Measurements from ENCODE around the gene MUC16.

MUC16 gene

DNA sequence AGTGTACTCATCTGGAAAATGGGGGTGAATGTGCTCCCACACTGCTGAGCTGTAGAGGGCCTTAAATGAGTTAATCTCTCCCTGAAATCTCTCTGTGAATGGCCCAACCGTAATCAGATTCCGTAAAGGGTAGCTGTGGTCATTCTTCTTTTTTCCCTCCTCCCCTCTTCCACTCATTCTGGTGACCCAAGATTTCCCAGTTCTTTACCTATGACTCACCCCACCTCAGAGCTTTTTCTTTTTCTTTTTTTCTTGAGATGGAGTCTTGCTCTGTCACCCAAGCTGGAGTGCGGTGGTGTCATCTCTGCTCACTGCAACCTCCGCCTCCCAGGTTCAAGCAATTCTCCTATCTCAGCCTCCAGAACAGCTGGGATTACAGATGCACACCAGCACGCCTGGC is 33.3 kb upstream of the MUC16 start:
- H3K4me1 ChIP-seq (ENCODE audit: control insufficient read depth, insufficient read depth, low read length, unreplicated experiment): no peaks in the 10 kb centered on the region
- H3K36me3 ChIP-seq (ENCODE audit: insufficient read depth, low read length): no peaks in the 10 kb centered on the region
- H3K27me3 ChIP-seq (ENCODE audit: insufficient read depth, low read length): no peaks in the 10 kb centered on the region
- H3K4me3 ChIP-seq (ENCODE audit: low read depth, low read length): no peak overlapping the region
- no peaks in the 10 kb centered on the region for H3K79me2 ChIP-seq (ENCODE audit: control insufficient read depth, insufficient read depth, low read length, unreplicated experiment)
- no peak overlapping the region for H3K27ac ChIP-seq (ENCODE audit: low read depth, low read length)
- no peak overlapping the region for H2AFZ ChIP-seq (ENCODE audit: low read length, unreplicated experiment)

DNA sequence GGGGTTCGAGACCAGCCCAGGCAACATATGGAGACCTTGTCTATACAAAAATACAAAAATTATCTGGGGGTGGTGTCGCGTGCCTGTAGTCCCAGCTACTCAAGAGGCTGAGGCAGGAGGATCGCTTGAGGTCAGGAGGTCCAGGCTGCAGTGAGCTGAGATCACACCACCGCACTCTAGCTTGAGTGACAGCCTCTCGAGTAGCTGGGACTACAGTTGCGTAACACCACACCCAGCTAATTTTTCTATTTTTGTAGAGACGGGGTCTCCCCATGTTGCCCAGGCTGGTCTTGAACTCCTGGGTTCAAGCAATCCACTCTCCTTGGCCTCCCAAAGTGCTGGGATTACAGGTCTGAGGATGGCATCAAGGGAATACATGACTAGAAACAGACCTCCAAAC is 30.8 kb upstream of the MUC16 start:
- Histone ChIP-seq H3K27ac (ENCODE audit: low read depth, low read length) (no peak overlapping the region), H3K4me1 (ENCODE audit: control insufficient read depth, insufficient read depth, low read length, unreplicated experiment) (no peaks in the 10 kb centered on the region), H3K79me2 (ENCODE audit: control insufficient read depth, insufficient read depth, low read length, unreplicated experiment) (no peaks in the 10 kb centered on the region), H3K27me3 (ENCODE audit: insufficient read depth, low read length) (no peaks in the 10 kb centered on the region), H3K4me3 (ENCODE audit: low read depth, low read length) (no peak overlapping the region), H2AFZ (ENCODE audit: low read length, unreplicated experiment) (no peak overlapping the region), H3K36me3 (ENCODE audit: insufficient read depth, low read length) (no peaks in the 10 kb centered on the region)

DNA sequence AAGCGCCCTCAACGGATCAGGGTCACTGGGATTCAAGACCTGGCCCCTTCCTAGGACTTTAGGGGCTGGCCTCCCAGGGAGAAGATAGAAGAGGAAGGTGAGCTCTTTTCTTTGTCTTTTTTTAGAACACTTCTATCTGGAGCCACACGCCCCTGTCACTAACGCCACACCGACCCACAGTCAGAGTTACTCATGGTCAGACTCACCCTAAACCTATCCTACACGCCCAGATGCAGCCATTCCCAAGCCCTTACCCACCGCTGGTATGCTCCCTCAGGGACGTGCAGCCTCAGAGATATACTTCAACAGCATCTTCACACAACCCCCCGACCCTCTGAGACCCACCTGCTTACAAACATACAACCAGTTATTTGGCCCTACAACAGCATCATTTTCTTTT is 29.9 kb upstream of the MUC16 start:
- no peaks in the 10 kb centered on the region for H3K4me1 ChIP-seq (ENCODE audit: control insufficient read depth, insufficient read depth, low read length, unreplicated experiment)

DNA sequence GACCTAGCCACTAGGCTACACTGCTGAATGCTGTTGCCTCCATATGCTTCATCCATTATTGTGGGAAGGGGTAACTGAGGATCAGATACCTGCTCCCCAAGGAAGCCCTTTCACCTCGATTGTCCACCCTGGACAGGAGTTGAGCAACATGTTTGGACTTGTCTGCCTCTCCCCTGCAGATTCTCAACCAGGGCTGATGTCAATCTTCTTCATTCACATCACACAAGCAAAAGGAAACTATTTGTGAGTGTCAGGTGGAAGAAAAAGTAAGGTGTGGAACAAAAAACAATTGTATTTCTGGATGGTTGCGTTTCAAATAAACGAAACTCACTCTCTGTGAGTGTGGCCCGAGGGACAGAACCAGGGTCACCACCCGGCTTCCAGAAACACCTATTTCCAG is 29.5 kb upstream of the MUC16 start:
- Histone ChIP-seq H3K27me3 (ENCODE audit: insufficient read depth, low read length) (no peaks in the 10 kb centered on the region), H3K4me1 (ENCODE audit: control insufficient read depth, insufficient read depth, low read length, unreplicated experiment) (no peaks in the 10 kb centered on the region), H3K36me3 (ENCODE audit: insufficient read depth, low read length) (no peaks in the 10 kb centered on the region), H2AFZ (ENCODE audit: low read length, unreplicated experiment) (no peak overlapping the region), H3K4me3 (ENCODE audit: low read depth, low read length) (no peak overlapping the region), H3K27ac (ENCODE audit: low read depth, low read length) (no peak overlapping the region), H3K79me2 (ENCODE audit: control insufficient read depth, insufficient read depth, low read length, unreplicated experiment) (no peaks in the 10 kb centered on the region)

More for the DNA sequence above, 29.9 kb upstream of the MUC16 start:
- H3K36me3 ChIP-seq (ENCODE audit: insufficient read depth, low read length): no peaks in the 10 kb centered on the region
- no peak overlapping the region for H3K4me3 ChIP-seq (ENCODE audit: low read depth, low read length)
- H3K27me3 ChIP-seq (ENCODE audit: insufficient read depth, low read length): no peaks in the 10 kb centered on the region
- H2AFZ ChIP-seq (ENCODE audit: low read length, unreplicated experiment): no peak overlapping the region
- no peaks in the 10 kb centered on the region for H3K79me2 ChIP-seq (ENCODE audit: control insufficient read depth, insufficient read depth, low read length, unreplicated experiment)
- H3K27ac ChIP-seq (ENCODE audit: low read depth, low read length): no peak overlapping the region

DNA sequence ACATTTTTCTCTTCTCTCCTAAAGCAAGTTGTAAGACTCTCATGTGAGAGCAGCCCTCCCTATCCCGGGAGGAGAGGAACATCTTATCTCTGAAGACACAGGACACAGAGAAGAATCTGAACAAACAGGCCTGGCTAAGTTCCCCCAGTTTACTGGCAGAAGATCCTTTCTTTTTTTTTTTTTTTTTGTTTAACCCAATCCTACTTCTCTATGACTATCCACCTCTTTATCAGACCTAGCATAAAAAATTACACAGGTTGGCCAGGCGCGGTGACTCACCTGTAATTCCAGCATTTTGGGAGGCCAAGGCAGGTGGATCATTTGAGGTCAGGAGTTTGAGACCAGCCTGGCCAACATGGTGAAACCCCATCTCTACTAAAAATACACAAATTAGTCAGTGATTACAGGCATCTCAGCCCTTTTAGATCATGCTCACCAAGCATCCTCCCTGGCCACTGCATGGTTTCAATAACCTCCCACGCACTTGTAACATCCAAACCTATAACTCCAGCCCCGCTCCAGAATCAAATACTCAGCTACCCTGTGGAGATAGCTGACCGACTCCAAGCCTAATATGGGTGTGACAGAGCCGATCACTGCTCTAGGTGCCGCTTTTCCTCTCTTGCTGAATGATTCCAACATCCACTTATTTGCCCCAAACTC is 27.3 kb upstream of the MUC16 start:
- no peaks in the 10 kb centered on the region for H3K27me3 ChIP-seq (ENCODE audit: insufficient read depth, low read length)
- H3K36me3 ChIP-seq (ENCODE audit: insufficient read depth, low read length): no peaks in the 10 kb centered on the region
- H3K4me3 ChIP-seq (ENCODE audit: low read depth, low read length): no peak overlapping the region
- H2AFZ ChIP-seq (ENCODE audit: low read length, unreplicated experiment): no peak overlapping the region
- H3K27ac ChIP-seq (ENCODE audit: low read depth, low read length): no peak overlapping the region
- H3K4me1 ChIP-seq (ENCODE audit: control insufficient read depth, insufficient read depth, low read length, unreplicated experiment): no peaks in the 10 kb centered on the region
- no peaks in the 10 kb centered on the region for H3K79me2 ChIP-seq (ENCODE audit: control insufficient read depth, insufficient read depth, low read length, unreplicated experiment)

DNA sequence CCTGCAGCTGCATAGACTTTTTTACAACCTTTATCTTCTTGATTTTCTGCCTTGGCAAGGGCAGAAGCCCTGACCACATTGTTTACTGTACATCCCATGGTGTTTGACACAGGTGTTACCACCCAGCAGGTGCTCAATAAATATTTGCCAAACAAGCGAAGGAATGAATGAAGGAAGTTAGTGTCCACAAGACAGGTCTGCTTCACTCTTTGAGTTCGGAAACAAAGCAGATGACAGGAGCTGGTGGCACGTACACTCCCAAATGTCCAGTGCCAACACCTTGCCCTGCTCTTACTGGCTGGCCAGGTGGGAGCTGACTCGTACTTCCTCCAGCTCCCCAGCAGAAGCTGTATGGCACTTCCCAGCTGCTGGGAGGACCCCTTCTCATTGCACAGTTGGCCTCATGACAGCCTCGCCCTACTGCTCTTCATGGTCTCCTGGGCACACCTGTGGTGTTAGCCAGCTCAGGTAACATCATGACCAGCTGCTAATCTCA is 22.0 kb upstream of the MUC16 start:
- H3K27ac ChIP-seq (ENCODE audit: low read depth, low read length): no peak overlapping the region
- no peaks in the 10 kb centered on the region for H3K4me1 ChIP-seq (ENCODE audit: control insufficient read depth, insufficient read depth, low read length, unreplicated experiment)
- H3K4me3 ChIP-seq (ENCODE audit: low read depth, low read length): no peak overlapping the region
- no peak overlapping the region for H2AFZ ChIP-seq (ENCODE audit: low read length, unreplicated experiment)
- H3K36me3 ChIP-seq (ENCODE audit: insufficient read depth, low read length): no peaks in the 10 kb centered on the region
- no peaks in the 10 kb centered on the region for H3K79me2 ChIP-seq (ENCODE audit: control insufficient read depth, insufficient read depth, low read length, unreplicated experiment)
- no peaks in the 10 kb centered on the region for H3K27me3 ChIP-seq (ENCODE audit: insufficient read depth, low read length)

DNA sequence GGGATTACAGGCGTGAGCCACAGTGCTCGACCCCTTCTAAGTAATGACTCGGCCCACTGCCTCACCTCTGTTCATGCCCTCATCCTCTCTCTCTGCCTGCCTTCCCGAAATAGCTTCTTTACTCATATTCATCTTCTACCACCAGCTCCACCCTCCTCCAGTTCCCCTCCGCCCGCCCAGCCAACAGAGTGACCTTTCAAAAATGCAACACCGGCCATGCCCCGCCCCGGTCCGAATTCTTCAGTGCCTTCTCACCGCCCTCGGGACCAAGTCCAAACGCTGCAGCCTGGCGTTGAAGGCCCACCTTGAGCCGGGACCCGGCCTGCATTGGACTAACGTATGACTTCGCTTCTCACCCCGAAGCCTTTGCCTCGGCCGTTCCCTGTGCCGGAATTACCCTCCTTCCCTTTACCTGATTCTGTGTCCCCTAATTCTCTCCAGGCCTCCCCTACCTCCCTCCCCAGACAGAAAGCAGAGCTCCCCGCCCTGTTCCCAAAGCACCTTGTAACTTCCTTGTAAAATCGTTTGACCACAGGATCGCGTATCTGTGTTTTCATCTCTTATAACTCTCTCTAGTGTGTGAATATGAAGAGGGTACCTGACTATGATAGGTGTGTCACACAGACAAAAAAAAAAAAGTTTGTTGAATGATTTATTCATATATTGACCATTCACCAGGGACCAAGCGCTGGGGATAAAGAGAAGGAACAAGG is 8.1 kb upstream of the MUC16 start:
- no peaks in the 10 kb centered on the region for H3K79me2 ChIP-seq (ENCODE audit: control insufficient read depth, insufficient read depth, low read length, unreplicated experiment)
- H2AFZ ChIP-seq (ENCODE audit: low read length, unreplicated experiment): no peak overlapping the region
- H3K36me3 ChIP-seq (ENCODE audit: insufficient read depth, low read length): no peaks in the 10 kb centered on the region
- H3K4me3 ChIP-seq (ENCODE audit: low read depth, low read length): no peak overlapping the region
- H3K27me3 ChIP-seq (ENCODE audit: insufficient read depth, low read length): no peaks in the 10 kb centered on the region
- H3K4me1 ChIP-seq (ENCODE audit: control insufficient read depth, insufficient read depth, low read length, unreplicated experiment): no peaks in the 10 kb centered on the region
- H3K27ac ChIP-seq (ENCODE audit: low read depth, low read length): no peak overlapping the region

DNA sequence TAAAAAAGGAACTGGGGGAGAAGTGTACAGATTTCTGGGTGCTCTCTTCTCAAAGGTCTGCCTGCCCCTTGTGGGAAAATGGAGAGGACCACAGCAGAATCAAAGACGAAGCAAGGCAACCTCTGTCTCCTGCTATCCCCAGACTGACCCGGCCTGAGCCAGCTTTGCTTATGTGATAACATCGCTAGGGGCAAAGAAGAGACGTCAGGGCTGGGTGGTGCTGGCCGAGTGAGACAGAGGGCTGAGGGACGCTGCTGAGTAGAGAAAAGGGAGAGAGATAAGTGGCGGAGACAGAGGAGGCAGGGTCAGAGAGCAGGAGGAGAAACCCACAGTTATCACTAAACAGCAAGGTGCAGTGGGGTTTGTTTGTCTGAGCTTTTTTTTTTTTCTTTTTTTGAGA is 4.6 kb upstream of the MUC16 start:
- no peak overlapping the region for H2AFZ ChIP-seq (ENCODE audit: low read length, unreplicated experiment)
- H3K4me1 ChIP-seq (ENCODE audit: control insufficient read depth, insufficient read depth, low read length, unreplicated experiment): no peaks in the 10 kb centered on the region
- H3K36me3 ChIP-seq (ENCODE audit: insufficient read depth, low read length): no peaks in the 10 kb centered on the region
- H3K27ac ChIP-seq (ENCODE audit: low read depth, low read length): no peak overlapping the region
- no peak overlapping the region for H3K4me3 ChIP-seq (ENCODE audit: low read depth, low read length)
- no peaks in the 10 kb centered on the region for H3K79me2 ChIP-seq (ENCODE audit: control insufficient read depth, insufficient read depth, low read length, unreplicated experiment)
- no peaks in the 10 kb centered on the region for H3K27me3 ChIP-seq (ENCODE audit: insufficient read depth, low read length)

DNA sequence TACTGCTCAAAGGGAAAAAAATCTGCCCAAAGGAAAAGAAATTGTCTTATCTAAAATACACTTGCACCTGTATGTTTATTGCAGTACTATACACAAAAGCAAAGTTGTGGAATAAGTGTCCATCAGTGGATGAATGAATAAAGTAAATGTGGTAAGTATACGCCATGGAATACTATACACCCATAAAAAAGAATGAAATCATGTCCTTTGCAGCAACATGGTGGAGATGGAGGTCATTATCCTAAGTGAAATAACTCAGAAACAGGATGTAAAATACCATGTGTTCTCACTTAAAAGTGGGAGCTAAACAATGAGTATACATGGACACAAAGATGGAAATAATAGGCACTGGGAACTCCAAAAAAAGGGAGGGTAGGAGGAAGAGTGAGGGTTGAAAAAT is 3.8 kb upstream of the MUC16 start:
- Histone ChIP-seq H3K27me3 (ENCODE audit: insufficient read depth, low read length) (no peaks in the 10 kb centered on the region), H3K27ac (ENCODE audit: low read depth, low read length) (no peak overlapping the region), H3K36me3 (ENCODE audit: insufficient read depth, low read length) (no peaks in the 10 kb centered on the region), H2AFZ (ENCODE audit: low read length, unreplicated experiment) (no peak overlapping the region), H3K4me3 (ENCODE audit: low read depth, low read length) (no peak overlapping the region), H3K4me1 (ENCODE audit: control insufficient read depth, insufficient read depth, low read length, unreplicated experiment) (no peaks in the 10 kb centered on the region), H3K79me2 (ENCODE audit: control insufficient read depth, insufficient read depth, low read length, unreplicated experiment) (no peaks in the 10 kb centered on the region)

DNA sequence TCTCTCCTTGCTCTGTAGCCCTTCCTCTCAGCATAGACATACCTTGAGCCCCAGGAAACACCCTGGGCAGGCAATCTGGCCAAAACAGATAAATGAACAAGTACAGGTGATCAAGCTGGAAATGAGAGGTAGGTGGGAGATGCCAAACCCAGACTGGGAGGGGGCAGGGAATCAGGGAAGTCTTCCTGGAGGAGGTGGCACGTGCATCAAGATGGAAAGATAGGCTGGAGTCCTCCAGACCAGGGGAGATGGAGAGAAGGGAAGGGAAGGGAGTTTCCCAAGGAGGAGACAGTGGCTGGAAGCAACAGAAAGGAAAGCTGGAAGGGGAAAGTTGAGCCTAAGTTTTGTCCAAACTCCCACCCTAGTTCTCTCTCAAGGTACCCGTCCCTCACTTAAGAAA is 1.7 kb upstream of the MUC16 start:
- Histone ChIP-seq H2AFZ (ENCODE audit: low read length, unreplicated experiment) (no peak overlapping the region), H3K79me2 (ENCODE audit: control insufficient read depth, insufficient read depth, low read length, unreplicated experiment) (no peaks in the 10 kb centered on the region), H3K27me3 (ENCODE audit: insufficient read depth, low read length) (no peaks in the 10 kb centered on the region), H3K27ac (ENCODE audit: low read depth, low read length) (no peak overlapping the region), H3K36me3 (ENCODE audit: insufficient read depth, low read length) (no peaks in the 10 kb centered on the region), H3K4me1 (ENCODE audit: control insufficient read depth, insufficient read depth, low read length, unreplicated experiment) (no peaks in the 10 kb centered on the region), H3K4me3 (ENCODE audit: low read depth, low read length) (no peak overlapping the region)

DNA sequence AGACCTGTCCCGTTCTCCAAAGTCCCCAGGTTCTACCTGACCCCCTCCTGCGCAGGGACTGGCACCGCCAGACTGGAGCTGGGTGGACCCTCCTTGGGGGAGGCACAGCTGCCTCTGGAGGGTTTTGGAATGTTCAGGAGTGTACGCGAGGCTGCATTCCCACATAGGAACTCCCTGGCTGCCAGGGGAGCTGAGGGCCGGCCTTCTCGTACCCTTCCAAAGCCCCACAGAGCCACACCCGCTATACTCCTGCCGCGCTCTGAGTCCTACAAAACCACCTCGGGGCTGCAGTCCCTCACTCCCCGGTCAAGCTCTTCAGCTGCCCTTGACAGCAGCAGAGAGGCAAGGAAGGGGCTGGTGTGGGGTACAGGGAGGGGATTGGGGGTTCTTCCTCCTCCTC is 484 bp upstream of the MUC16 start:
- no peaks in the 10 kb centered on the region for H3K79me2 ChIP-seq (ENCODE audit: control insufficient read depth, insufficient read depth, low read length, unreplicated experiment)
- no peaks in the 10 kb centered on the region for H3K27me3 ChIP-seq (ENCODE audit: insufficient read depth, low read length)
- H3K27ac ChIP-seq (ENCODE audit: low read depth, low read length): no peak overlapping the region
- H3K4me1 ChIP-seq (ENCODE audit: control insufficient read depth, insufficient read depth, low read length, unreplicated experiment): no peaks in the 10 kb centered on the region
- no peak overlapping the region for H2AFZ ChIP-seq (ENCODE audit: low read length, unreplicated experiment)
- H3K4me3 ChIP-seq (ENCODE audit: low read depth, low read length): no peak overlapping the region
- H3K36me3 ChIP-seq (ENCODE audit: insufficient read depth, low read length): no peaks in the 10 kb centered on the region

All from ACC112 (cell line).